HG03521 (cell line): ENCODE measurements around the gene ALX4.

Experiments
- ATAC-seq: cut with Tn5 transposase; IDR thresholded peaks from one replicate; pipeline ENCODE4 v1.9.1; 2021; ENCODE audit warnings: mild to moderate bottlenecking, moderate library complexity; ENCODE audit not compliant: unreplicated experiment

Gene ALX4

GRCh38 chr11:44213148-44213547, 96.8 kb downstream of the ALX4 start:
- no peak for ATAC-seq

DNA sequence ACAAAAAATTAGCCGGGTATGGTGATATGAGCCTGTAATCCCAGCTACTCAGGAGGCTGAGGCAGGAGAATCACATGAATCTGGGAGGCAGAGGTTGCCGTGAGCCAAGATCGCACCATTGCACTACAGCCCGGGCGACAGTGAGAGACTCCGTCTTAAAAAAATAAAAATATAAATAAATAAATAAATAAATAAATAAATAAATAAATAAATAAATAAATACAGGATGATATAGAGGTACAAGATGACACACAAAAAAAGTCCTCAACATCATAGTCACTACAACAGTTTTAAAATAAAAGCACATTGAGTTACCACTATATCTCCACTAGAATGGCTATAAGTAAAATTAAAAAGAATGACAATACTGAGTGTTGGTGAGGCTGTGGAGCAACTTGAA, 97.8 kb downstream of the ALX4 start:
- ATAC-seq, result no peak
